ENCODE data around the gene DRD2.

DNA sequence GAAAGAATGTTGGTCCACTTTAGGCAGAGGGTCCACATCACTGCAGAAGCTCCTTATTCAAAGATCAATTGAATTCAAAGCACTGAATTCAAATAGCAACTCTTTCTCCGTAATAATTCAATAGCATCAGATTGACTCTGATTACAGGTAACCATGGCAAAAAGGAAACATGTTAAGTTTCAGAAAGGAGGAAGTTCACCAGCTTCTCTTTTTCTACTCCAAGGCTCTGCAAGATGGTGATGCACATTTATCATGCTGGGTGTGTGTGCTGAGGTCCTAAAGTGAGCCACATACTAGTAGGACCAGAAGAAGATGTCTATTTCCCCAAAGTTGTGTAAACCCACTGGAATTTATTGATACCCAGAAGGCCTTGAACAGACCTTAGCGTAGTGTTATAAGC is 18.0 kb upstream of the DRD2 start:
- TF ChIP-seq, protein P1, sequence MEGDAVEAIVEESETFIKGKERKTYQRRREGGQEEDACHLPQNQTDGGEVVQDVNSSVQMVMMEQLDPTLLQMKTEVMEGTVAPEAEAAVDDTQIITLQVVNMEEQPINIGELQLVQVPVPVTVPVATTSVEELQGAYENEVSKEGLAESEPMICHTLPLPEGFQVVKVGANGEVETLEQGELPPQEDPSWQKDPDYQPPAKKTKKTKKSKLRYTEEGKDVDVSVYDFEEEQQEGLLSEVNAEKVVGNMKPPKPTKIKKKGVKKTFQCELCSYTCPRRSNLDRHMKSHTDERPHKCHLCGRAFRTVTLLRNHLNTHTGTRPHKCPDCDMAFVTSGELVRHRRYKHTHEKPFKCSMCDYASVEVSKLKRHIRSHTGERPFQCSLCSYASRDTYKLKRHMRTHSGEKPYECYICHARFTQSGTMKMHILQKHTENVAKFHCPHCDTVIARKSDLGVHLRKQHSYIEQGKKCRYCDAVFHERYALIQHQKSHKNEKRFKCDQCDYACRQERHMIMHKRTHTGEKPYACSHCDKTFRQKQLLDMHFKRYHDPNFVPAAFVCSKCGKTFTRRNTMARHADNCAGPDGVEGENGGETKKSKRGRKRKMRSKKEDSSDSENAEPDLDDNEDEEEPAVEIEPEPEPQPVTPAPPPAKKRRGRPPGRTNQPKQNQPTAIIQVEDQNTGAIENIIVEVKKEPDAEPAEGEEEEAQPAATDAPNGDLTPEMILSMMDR (IDR thresholded peaks at IDR 0.05; ENCODE audit: borderline replicate concordance, extremely low read depth, low read length, poor library complexity, severe bottlenecking) = no peak
- no peak for TF ChIP-seq EZH2 (IDR thresholded peaks at IDR 0.05; ENCODE audit: borderline replicate concordance, low read depth, low read length, severe bottlenecking)

Measured in DND-41 (cell line).